SK-N-SH treated with all-trans-retinoic acid at 6 μM for 48 hours (cell line): ENCODE data around the gene GPR132.
A peak's percentile ranks its signal among the peaks of the same experiment; 100 is the strongest.

ENCODE experiments used
- ATAC-seq: fragments of 200-7000 bp; cut with Tn5 transposase; 3 replicates; pipeline ENCODE4 v1.9.1; 2020; ENCODE audit warnings: mild to moderate bottlenecking, moderate library complexity
- ARNTL ChIP-seq: fragments of 450-650 bp; formaldehyde crosslinking; IDR thresholded peaks from 2 replicates; pipeline ENCODE4 v1.5.0; 2020; ENCODE audit warnings: low read depth, mild to moderate bottlenecking, moderate library complexity, borderline replicate concordance
- BACH2 ChIP-seq: fragments of 250-450 bp; sonication (Bioruptor Pico); IDR thresholded peaks from 2 replicates; pipeline ENCODE4 v1.9.0; 2021; ENCODE audit warnings: mild to moderate bottlenecking, borderline replicate concordance
- CSDC2 ChIP-seq: fragments of 250-450 bp; sonication (Bioruptor Pico); IDR thresholded peaks from 2 replicates; pipeline ENCODE4 v1.5.0; 2020; ENCODE audit warnings: mild to moderate bottlenecking, moderate library complexity
- ESRRG ChIP-seq: fragments of 250-450 bp; sonication (Bioruptor Pico); IDR thresholded peaks from 2 replicates; pipeline ENCODE4 v1.6.1; 2021; ENCODE audit warnings: mild to moderate bottlenecking
- GLIS3 ChIP-seq: fragments of 250-450 bp; sonication (Bioruptor Pico); IDR thresholded peaks from 2 replicates; pipeline ENCODE4 v1.5.0; 2020; ENCODE audit warnings: mild to moderate bottlenecking, moderate library complexity
- ISL1 ChIP-seq: fragments of 250-450 bp; sonication (Bioruptor Pico); IDR thresholded peaks from 2 replicates; pipeline ENCODE4 v2.1.2; 2022; ENCODE audit warnings: mild to moderate bottlenecking, moderate library complexity
- OSR1 ChIP-seq: fragments of 250-450 bp; sonication (Bioruptor Pico); IDR thresholded peaks from 2 replicates; pipeline ENCODE4 v1.8.0; 2022; ENCODE audit warnings: moderate library complexity, mild to moderate bottlenecking, inconsistent platforms
- PPARA ChIP-seq: fragments of 250-450 bp; sonication (Bioruptor Pico); IDR thresholded peaks from 2 replicates; pipeline ENCODE4 v1.5.0; 2020; ENCODE audit warnings: mild to moderate bottlenecking, borderline replicate concordance
- RARB ChIP-seq: fragments of 250-450 bp; sonication (Bioruptor Pico); IDR thresholded peaks from 2 replicates; pipeline ENCODE4 v1.8.0; 2021; ENCODE audit warnings: mild to moderate bottlenecking, moderate library complexity
- SNAI2 ChIP-seq: fragments of 250-450 bp; sonication (Bioruptor Pico); IDR thresholded peaks from 2 replicates; pipeline ENCODE4 v1.5.0; 2020; ENCODE audit warnings: mild to moderate bottlenecking, moderate library complexity
- TCF4 ChIP-seq: fragments of 250-450 bp; sonication (Bioruptor Pico); IDR thresholded peaks from 2 replicates; pipeline ENCODE4 v1.8.0; 2021; ENCODE audit warnings: mild to moderate bottlenecking, moderate library complexity, borderline replicate concordance
- TOX ChIP-seq: fragments of 250-450 bp; sonication (Bioruptor Pico); IDR thresholded peaks from 2 replicates; pipeline ENCODE4 v1.8.0; 2021; ENCODE audit warnings: mild to moderate bottlenecking, moderate library complexity, borderline replicate concordance
- ZC3H10 ChIP-seq: fragments of 250-450 bp; sonication (Bioruptor Pico); IDR thresholded peaks from 2 replicates; pipeline ENCODE4 v1.5.1; 2021; ENCODE audit warnings: mild to moderate bottlenecking, moderate library complexity
- ZFP3 ChIP-seq: fragments of 250-450 bp; sonication (Bioruptor Pico); IDR thresholded peaks from 2 replicates; pipeline ENCODE4 v1.5.0; 2020; ENCODE audit warnings: mild to moderate bottlenecking, moderate library complexity
- ZFP30 ChIP-seq: fragments of 450-650 bp; formaldehyde crosslinking; IDR thresholded peaks from 2 replicates; pipeline ENCODE4 v1.5.0; 2022; ENCODE audit warnings: mild to moderate bottlenecking, moderate library complexity
- ZNF565 ChIP-seq: fragments of 450-650 bp; formaldehyde crosslinking; conservative IDR thresholded peaks from 2 replicates; pipeline ENCODE4 v1.5.0; 2020; ENCODE audit warnings: low read depth, mild to moderate bottlenecking, moderate library complexity
- ZNF70 ChIP-seq: fragments of 450-650 bp; formaldehyde crosslinking; IDR thresholded peaks from 2 replicates; pipeline ENCODE4 v1.5.0; 2020; ENCODE audit warnings: mild to moderate bottlenecking, moderate library complexity
- ZNF8 ChIP-seq: fragments of 450-650 bp; formaldehyde crosslinking; IDR thresholded peaks from 2 replicates; pipeline ENCODE4 v1.5.0; 2020; ENCODE audit warnings: mild to moderate bottlenecking, moderate library complexity
- TF ChIP-seq, protein P1 (sequence below): fragments of 250-450 bp; sonication (Bioruptor Pico); IDR thresholded peaks from 2 replicates; pipeline ENCODE4 v1.8.0; 2021; ENCODE audit warnings: low read depth, mild to moderate bottlenecking, moderate library complexity, borderline replicate concordance
- TF ChIP-seq, protein P2 (sequence below): fragments of 250-450 bp; sonication (Bioruptor Pico); IDR thresholded peaks from 2 replicates; pipeline ENCODE4 v1.5.1; 2020; ENCODE audit warnings: low read depth, mild to moderate bottlenecking, moderate library complexity
- TF ChIP-seq, protein P3 (sequence below): fragments of 250-450 bp; sonication (Bioruptor Pico); IDR thresholded peaks from 2 replicates; pipeline ENCODE4 v1.5.1; 2021; ENCODE audit warnings: mild to moderate bottlenecking, moderate library complexity
- TF ChIP-seq, protein P4 (sequence below): fragments of 250-450 bp; sonication (Bioruptor Pico); IDR thresholded peaks from 2 replicates; pipeline ENCODE4 v1.8.0; 2020; ENCODE audit warnings: mild to moderate bottlenecking, moderate library complexity, borderline replicate concordance
- TF ChIP-seq, protein P5 (sequence below): fragments of 250-450 bp; sonication (Bioruptor Pico); IDR thresholded peaks from 2 replicates; pipeline ENCODE4 v1.5.0; 2020; ENCODE audit warnings: mild to moderate bottlenecking, moderate library complexity

GPR132 gene

DNA sequence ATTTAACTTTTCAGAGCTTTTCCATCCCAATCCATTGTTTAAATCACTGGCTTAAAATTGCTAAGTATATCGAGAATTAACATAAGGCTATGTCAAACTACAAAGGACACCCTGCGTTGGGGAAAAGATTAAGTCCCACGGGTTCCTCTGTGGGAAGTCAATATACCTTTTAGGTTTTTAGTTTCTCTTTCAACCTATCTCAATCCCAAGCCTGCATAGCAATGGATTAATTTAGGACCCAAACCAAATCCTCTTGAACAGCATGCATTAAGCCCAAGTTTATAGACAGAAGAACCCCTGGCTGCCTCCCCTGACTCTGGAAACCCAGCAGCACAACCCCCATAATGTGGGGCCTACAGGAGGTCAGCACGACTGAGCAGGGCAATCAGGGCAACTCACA, 50.6 kb downstream of the GPR132 start:
- TF ChIP-seq TCF4 (no peak), TOX (CRISPR knock-in tag) (no peak)
- TF ChIP-seq, protein P1, sequence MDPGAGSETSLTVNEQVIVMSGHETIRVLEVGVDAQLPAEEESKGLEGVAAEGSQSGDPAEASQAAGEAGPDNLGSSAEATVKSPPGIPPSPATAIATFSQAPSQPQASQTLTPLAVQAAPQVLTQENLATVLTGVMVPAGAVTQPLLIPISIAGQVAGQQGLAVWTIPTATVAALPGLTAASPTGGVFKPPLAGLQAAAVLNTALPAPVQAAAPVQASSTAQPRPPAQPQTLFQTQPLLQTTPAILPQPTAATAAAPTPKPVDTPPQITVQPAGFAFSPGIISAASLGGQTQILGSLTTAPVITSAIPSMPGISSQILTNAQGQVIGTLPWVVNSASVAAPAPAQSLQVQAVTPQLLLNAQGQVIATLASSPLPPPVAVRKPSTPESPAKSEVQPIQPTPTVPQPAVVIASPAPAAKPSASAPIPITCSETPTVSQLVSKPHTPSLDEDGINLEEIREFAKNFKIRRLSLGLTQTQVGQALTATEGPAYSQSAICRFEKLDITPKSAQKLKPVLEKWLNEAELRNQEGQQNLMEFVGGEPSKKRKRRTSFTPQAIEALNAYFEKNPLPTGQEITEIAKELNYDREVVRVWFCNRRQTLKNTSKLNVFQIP (CRISPR knock-in tag) = no peak
- ATAC-seq = no peak

DNA sequence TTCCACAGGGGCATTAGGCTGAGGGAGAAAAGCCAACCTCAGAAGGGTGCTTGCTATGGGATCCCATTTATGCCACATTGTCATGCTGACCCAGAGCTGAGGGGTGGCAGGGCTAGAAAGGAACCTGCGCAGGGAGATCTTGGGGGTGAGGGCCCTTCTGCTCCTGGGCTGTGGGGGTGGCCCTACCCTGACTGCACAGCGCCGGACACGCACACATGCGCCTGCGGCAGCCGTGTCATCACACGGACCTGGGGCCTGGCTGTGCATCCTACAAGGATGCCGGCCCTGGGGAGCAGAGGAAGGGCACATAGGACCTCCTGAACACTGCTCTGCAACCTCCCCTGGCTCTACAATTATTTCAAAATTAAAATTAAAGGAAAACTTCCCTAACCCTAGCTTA, 51.2 kb downstream of the GPR132 start:
- TF ChIP-seq ZFP3 (CRISPR knock-in tag) (no peak), ZFP30 (CRISPR knock-in tag) (no peak)
- ATAC-seq = no peak

DNA sequence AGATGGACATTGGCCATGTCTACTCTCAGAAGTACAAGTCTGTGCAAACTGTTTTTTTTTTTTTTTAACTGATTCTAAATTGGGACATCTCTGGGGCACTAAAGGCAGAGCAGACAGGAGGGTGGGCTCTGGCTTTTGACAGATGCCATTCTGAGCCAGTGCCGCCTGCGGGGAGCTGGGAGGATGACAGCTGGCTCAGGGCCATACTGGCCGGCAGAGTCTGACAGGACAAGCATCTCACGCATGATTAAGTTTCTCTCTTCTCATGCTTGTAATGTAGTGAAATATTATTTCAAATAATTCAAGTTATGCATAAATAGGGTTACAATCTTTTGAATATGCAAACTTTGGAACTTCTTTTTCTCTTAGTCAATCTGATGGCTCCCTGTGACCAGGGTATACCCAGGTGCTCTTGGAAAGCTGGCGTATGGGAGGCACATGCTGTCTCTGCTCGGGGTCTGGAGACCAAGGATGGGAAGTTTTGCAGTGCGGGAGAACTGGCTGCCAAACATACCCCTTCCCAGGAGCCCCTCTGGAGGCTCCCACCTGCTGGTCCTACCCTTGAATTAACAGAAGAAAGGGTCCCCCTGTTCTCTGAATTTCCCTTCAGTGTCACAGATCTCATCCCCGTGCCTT, 52.0 kb downstream of the GPR132 start:
- TF ChIP-seq ZNF565 (CRISPR knock-in tag) (no peak), ZFP30 (CRISPR knock-in tag) (no peak), TOX (CRISPR knock-in tag) (no peak), RARB (CRISPR knock-in tag) (no peak), CSDC2 (CRISPR knock-in tag) (no peak), GLIS3 (CRISPR knock-in tag) (no peak), SNAI2 (no peak), TCF4 (no peak), ISL1 (CRISPR knock-in tag) (no peak), ARNTL (CRISPR knock-in tag) (no peak), ZNF70 (no peak), ZNF8 (CRISPR knock-in tag) (no peak), ESRRG (CRISPR knock-in tag) (no peak), PPARA (no peak), OSR1 (CRISPR knock-in tag) (no peak)
- TF ChIP-seq, protein P2, sequence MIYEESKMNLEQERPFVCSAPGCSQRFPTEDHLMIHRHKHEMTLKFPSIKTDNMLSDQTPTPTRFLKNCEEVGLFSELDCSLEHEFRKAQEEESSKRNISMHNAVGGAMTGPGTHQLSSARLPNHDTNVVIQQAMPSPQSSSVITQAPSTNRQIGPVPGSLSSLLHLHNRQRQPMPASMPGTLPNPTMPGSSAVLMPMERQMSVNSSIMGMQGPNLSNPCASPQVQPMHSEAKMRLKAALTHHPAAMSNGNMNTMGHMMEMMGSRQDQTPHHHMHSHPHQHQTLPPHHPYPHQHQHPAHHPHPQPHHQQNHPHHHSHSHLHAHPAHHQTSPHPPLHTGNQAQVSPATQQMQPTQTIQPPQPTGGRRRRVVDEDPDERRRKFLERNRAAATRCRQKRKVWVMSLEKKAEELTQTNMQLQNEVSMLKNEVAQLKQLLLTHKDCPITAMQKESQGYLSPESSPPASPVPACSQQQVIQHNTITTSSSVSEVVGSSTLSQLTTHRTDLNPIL (CRISPR knock-in tag) = no peak
- TF ChIP-seq, protein P3, sequence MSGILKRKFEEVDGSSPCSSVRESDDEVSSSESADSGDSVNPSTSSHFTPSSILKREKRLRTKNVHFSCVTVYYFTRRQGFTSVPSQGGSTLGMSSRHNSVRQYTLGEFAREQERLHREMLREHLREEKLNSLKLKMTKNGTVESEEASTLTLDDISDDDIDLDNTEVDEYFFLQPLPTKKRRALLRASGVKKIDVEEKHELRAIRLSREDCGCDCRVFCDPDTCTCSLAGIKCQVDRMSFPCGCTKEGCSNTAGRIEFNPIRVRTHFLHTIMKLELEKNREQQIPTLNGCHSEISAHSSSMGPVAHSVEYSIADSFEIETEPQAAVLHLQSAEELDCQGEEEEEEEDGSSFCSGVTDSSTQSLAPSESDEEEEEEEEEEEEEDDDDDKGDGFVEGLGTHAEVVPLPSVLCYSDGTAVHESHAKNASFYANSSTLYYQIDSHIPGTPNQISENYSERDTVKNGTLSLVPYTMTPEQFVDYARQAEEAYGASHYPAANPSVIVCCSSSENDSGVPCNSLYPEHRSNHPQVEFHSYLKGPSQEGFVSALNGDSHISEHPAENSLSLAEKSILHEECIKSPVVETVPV = no peak
- TF ChIP-seq, protein P1 (CRISPR knock-in tag) = no peak
- TF ChIP-seq, protein P4, sequence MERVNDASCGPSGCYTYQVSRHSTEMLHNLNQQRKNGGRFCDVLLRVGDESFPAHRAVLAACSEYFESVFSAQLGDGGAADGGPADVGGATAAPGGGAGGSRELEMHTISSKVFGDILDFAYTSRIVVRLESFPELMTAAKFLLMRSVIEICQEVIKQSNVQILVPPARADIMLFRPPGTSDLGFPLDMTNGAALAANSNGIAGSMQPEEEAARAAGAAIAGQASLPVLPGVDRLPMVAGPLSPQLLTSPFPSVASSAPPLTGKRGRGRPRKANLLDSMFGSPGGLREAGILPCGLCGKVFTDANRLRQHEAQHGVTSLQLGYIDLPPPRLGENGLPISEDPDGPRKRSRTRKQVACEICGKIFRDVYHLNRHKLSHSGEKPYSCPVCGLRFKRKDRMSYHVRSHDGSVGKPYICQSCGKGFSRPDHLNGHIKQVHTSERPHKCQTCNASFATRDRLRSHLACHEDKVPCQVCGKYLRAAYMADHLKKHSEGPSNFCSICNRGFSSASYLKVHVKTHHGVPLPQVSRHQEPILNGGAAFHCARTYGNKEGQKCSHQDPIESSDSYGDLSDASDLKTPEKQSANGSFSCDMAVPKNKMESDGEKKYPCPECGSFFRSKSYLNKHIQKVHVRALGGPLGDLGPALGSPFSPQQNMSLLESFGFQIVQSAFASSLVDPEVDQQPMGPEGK = no peak
- TF ChIP-seq, all 23 proteins: peak for 0
- peak; percentile 64 for ATAC-seq

DNA sequence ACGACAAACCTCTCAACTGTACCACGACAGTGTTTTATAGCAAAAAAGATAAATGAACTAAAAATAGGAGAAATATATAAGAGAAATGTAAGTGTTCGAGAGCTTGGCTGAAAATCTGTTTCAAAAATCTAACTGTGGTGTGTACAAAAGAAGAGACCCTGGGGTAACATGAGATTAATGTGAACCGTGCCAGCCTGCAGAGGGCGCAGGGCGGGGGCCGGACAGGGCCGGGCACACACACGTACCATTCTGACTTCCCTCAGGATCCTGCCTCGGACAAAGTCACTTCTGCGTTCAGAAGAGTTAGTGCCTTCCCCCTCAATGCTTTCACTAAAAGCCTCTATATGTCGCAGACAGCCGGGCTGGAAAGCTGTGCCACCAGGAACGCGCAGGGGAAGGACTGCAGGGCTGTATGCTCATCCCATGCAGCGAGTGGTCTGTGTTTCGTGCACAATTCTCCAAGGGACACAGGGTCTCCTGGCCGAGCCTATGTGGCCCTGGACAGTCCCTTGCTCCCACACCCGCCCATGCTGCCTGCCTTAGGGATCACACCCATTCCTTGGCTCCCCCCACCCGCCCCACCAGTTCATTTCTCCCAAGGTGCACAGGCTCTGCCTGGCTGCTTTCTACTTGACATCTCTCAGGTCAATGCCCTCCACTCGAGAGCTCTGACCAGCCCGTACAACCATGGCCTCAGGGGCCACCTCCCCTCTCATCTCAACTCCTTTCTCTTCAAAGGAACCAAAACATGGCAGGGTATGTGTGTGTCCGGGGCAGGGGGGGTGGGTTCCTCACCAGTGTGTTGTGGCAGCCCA, 52.9 kb downstream of the GPR132 start:
- ATAC-seq = peak; percentile 81
- TF ChIP-seq BACH2 (CRISPR knock-in tag) (no peak), ZC3H10 (CRISPR knock-in tag) (no peak), ZFP30 (CRISPR knock-in tag) (no peak), PPARA (no peak), ZNF565 (CRISPR knock-in tag) (no peak), ESRRG (CRISPR knock-in tag) (no peak), ZNF8 (CRISPR knock-in tag) (no peak), GLIS3 (CRISPR knock-in tag) (no peak), ZNF70 (no peak)
- TF ChIP-seq, protein P5, sequence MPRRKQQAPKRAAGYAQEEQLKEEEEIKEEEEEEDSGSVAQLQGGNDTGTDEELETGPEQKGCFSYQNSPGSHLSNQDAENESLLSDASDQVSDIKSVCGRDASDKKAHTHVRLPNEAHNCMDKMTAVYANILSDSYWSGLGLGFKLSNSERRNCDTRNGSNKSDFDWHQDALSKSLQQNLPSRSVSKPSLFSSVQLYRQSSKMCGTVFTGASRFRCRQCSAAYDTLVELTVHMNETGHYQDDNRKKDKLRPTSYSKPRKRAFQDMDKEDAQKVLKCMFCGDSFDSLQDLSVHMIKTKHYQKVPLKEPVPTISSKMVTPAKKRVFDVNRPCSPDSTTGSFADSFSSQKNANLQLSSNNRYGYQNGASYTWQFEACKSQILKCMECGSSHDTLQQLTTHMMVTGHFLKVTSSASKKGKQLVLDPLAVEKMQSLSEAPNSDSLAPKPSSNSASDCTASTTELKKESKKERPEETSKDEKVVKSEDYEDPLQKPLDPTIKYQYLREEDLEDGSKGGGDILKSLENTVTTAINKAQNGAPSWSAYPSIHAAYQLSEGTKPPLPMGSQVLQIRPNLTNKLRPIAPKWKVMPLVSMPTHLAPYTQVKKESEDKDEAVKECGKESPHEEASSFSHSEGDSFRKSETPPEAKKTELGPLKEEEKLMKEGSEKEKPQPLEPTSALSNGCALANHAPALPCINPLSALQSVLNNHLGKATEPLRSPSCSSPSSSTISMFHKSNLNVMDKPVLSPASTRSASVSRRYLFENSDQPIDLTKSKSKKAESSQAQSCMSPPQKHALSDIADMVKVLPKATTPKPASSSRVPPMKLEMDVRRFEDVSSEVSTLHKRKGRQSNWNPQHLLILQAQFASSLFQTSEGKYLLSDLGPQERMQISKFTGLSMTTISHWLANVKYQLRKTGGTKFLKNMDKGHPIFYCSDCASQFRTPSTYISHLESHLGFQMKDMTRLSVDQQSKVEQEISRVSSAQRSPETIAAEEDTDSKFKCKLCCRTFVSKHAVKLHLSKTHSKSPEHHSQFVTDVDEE (CRISPR knock-in tag) = no peak
- TF ChIP-seq, protein P4 = no peak
